GM12874 (cell line): Measurements from ENCODE around the gene ADORA2A.

Source experiments
- TF ChIP-seq, protein P1 (sequence below): IDR thresholded peaks from 2 replicates; pipeline ENCODE4 v1.5.1; 2011; ENCODE audit warnings: low read depth, mild to moderate bottlenecking, control low read depth, low read length, moderate library complexity; ENCODE audit not compliant: insufficient read depth

The ADORA2A gene

DNA sequence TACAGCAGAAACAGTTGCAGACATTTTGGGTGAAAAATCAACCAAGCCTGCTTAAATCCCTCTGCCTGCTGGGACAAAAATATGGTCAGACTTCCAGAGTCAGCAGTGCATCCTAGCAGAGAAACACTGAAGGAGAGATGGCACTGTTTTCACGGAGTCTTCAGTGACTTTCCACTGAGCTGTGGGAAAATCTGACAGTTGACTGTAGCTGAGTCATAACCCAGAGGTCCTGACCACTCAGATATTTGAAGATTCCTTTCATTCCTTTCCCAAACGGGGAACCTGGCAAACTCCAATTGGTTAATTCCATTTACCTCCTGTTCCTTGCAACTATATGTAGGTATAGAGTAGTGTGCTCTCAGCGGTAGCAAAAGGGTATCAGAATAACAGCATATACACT is 46.8 kb downstream of the ADORA2A start:
- TF ChIP-seq, protein P1, sequence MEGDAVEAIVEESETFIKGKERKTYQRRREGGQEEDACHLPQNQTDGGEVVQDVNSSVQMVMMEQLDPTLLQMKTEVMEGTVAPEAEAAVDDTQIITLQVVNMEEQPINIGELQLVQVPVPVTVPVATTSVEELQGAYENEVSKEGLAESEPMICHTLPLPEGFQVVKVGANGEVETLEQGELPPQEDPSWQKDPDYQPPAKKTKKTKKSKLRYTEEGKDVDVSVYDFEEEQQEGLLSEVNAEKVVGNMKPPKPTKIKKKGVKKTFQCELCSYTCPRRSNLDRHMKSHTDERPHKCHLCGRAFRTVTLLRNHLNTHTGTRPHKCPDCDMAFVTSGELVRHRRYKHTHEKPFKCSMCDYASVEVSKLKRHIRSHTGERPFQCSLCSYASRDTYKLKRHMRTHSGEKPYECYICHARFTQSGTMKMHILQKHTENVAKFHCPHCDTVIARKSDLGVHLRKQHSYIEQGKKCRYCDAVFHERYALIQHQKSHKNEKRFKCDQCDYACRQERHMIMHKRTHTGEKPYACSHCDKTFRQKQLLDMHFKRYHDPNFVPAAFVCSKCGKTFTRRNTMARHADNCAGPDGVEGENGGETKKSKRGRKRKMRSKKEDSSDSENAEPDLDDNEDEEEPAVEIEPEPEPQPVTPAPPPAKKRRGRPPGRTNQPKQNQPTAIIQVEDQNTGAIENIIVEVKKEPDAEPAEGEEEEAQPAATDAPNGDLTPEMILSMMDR: no peak

DNA sequence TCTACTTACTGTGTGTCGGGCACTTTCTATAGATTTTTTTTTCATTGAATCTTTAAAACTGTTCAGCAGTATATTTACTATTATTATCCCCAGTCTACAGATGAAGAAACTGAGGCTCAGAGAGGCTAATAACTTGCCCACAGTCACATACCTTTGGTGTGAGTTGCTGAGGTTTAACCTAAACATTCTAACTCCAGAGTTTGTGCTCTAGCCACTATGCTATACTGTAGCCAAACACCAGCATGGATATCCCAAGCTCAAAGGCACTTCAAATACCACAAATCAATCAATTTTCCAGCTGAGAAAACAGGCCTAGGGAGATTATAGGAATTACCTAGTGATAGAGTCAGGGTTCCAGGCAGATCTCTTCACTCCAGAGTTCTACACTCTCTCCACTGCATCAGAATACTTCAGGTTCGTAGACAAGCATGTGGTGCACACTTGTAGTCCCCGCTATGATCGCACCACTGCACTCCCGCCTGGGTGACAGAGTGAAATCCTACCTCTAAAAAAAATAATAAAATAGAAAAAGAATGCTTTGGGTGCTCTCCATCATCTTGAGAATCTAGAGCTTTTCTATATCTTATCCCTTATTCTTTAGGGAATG is 47.4 kb downstream of the ADORA2A start:
- TF ChIP-seq, protein P1: no peak

DNA sequence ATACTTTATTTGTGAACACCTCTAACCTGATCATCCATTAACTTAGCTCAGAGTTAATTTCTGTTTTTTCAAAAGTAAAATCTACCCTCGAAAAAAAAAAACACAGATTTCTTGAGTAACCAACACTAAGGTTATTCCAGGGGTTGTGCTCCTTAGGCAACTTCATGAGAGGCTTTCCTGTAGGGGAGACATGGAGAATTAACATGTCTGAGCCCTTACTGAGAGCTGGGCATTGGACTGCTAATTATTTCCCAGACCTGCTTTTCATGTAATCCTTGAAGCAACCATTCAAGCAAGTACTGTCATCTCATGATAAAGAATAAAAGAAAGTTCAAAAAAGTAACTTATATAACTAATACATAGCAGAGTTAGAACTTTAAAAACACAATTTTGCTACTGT is 54.2 kb downstream of the ADORA2A start:
- TF ChIP-seq, protein P1: no peak

DNA sequence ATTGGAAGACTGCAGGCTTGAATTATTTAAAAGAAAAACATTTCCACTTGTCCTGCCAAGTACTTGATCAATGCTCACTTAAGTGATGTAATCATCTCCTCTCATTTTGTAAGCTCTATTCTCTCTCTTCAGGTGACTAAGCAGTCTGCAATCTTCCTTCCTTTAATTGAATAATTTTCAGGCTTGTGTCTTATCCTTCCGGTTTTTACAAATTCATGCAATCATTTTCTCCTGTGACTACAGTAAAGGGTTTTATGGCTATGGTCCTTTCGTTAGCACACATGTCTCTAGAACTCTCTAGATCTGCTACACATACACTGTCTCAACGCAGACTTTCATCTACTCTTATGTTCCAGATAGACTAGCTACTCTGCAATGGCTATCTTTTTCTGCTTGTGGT is 55.2 kb downstream of the ADORA2A start:
- TF ChIP-seq, protein P1: no peak

DNA sequence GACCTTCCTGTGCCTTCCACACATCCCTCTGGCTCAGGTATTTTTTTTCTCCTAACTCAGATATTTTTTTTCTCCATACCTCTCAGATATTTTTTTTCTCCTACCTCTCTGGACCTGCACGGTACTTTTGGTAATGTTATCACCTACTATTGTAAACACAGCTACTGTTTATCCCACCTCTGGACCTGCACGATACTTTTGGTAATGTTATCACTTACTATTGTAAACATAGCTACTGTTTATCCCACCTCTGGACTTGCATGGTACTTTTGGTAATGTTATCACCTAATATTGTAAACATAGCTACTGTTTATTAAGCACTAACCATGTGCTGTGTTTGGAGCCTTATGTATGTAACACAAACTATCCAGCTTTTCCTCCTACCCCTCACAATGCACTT is 55.6 kb downstream of the ADORA2A start:
- TF ChIP-seq, protein P1: no peak

DNA sequence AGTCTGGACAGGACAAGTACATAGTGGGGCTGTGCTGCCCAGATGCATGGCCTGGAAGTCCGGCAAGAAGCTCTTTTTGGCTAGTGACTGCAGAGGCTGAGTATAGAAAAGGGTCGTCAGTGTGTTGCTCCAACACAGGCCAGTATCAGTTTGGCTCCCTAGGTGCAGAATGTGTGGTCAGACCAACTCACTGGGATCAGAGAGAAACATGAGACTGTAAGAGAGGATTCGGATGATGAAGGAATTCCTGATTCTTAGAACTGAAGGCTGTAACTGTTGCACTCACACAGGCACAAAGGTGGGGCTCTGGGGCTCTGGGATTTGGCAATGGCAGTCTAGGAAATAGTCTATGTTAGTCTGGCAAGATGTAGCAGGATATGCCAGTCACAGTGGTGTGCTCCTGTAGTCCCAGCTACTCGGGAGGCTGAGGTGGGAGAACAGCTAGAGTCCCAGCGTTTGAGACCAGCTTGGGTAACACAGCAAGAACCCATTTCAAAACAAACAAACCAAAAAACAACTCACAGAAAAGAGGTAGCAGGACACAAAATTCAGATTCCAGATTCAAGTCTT is 56.7 kb downstream of the ADORA2A start:
- TF ChIP-seq, protein P1: no peak

DNA sequence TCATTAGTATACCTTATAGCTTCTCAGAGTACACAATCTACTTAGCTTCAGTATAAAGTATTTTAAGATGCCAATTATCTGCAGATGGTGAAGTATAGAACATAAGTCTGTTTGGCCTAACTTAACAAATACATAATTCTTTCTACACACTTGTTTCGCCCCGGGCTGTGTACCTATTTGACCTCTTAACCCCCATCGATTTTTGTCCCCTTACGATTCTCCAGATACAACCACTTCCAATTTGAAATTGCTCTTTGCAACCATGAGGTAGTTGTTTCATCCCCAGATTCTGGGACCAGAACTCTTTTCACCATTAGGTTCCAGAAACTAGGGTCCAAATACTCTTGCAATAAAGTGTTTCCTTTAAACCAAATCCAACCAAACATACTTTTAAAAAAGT is 57.8 kb downstream of the ADORA2A start:
- TF ChIP-seq, protein P1: no peak
